ENCODE results near the gene FAM171A1. TPM values are rescaled to one million over a fixed set of nuclear protein-coding genes. Genes with fewer than 3 reads are reported as not detected.
"Not testable (repeated sequence)": the region's sequence is repeated elsewhere in the genome, so short reads cannot be mapped to it uniquely, and the experiment has no call there.

Gene FAM171A1
- polyA plus RNA-seq, 1 of the 3 experiments (the other 2 are of a cell fraction) = 26.3 TPM

DNA sequence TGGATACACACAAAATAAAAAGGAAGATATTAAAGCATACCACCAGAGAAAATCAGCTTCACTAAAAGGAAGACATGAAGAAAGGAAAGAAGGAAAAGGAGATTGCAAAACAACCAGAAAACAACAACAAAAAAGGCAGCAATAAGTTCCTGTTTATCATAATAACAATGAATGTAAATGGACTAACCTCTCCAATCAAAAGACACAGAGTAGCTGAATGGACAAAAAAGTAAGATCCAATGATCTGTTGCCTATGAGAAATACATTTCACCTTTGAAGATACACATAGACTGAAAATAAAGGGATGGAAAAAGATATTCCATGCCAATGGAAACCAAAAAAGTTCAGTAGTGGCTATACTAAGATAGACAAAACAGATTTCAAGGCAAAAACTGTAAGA is 30.3 kb upstream of the FAM171A1 start (continued):
- TF ChIP-seq FOSL2 (IDR thresholded peaks at IDR 0.05; ENCODE audit: borderline replicate concordance, low read depth) = no peak
- no peak for TF ChIP-seq FOXM1 (IDR thresholded peaks at IDR 0.05; ENCODE audit: low read depth)

DNA sequence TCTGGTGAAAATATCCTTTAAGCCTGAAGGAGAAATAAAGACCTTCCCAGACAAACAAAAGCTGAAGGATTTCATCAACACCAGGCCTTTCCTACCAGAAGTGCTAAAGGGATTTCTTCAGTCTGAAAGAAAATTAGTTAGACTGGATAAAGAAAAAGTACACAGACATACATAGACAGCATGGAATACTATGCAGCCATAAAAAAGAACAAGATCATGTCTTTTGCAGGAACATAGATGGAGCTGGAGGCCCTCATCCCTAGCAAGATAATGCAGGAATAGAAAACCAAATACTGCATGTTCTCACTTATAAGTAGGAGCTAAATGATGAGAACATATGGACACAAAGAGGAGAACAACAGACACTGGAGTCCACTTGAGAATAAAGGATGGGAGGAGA is 29.4 kb upstream of the FAM171A1 start:
- H3K27ac ChIP-seq (ENCODE audit: low read depth in 2 of 2, low read length in 1 of 2); H3K4me1 ChIP-seq (ENCODE audit: control insufficient read depth in 1 of 2, insufficient read depth in 2 of 2, low read depth in 1 of 2, low read length in 1 of 2); H3F3A ChIP-seq (replicated peaks; ENCODE audit: insufficient read depth); H3K27me3 ChIP-seq (ENCODE audit: insufficient read depth); H3K9me3 ChIP-seq; DNase-seq; H3K4me3 ChIP-seq (ENCODE audit: low read depth in 2 of 2, low read length in 1 of 2); POLR2A ChIA-PET; H3K79me2 ChIP-seq (ENCODE audit: insufficient read depth); H3K36me3 ChIP-seq (replicated peaks in 1 of 2; ENCODE audit: control insufficient read depth in 1 of 2, insufficient read depth in 2 of 2, low read length in 1 of 2); H4K20me1 ChIP-seq (ENCODE audit: insufficient read depth); H3K9ac ChIP-seq; H3K4me2 ChIP-seq; H3K9me2 ChIP-seq; H2AFZ ChIP-seq (ENCODE audit: low read depth): not testable (repeated sequence)
- CTCF ChIA-PET = interaction anchor here (1.2 to 1.3 kb wide), 2 partner anchors 19 to 27 kb away, joined by 3 to 4 read pairs; no protein-coding TSS in a partner anchor

DNA sequence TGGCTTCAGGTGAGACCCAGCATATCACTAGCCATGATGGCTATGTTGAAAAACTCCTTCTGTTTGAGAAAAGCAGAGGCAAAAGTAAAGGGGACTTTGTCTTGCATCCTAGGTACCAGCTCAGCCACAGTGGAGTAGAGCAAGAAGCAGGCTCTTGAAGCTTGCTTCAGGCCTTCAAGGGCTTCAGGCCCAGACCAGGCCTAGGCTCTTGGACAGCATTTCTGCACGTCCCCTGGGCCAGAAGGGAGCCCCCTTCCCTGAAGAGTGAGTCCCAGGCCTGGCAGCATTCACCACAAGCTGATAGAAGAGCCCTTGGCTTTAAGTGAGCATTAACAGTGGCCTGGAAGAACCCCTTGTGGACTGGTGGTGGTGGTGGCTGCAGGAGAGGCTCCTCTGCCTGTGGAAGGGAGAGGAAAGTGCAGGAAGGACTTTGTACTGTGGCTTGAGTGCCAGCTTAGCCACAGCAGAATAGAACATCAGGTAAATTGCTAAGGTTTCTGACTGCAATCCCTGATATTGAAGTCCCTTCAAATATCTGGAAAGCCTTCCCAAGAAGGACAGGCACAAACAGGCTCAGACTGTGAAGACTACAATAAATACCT is 28.1 kb upstream of the FAM171A1 start:
- no peaks in the 10 kb centered on the region for H3K79me2 ChIP-seq (ENCODE audit: insufficient read depth)
- no peaks in the 10 kb centered on the region for H3K36me3 ChIP-seq (replicated peaks in 1 of 2; ENCODE audit: control insufficient read depth in 1 of 2, insufficient read depth in 2 of 2, low read length in 1 of 2)
- POLR2A ChIA-PET = no interaction called here
- no peaks in the 10 kb centered on the region for H3F3A ChIP-seq (replicated peaks; ENCODE audit: insufficient read depth)
- no peaks in the 10 kb centered on the region for H3K9me2 ChIP-seq
- no peak overlapping the region for H3K4me3 ChIP-seq (ENCODE audit: low read depth in 2 of 2, low read length in 1 of 2)
- H3K9me3 ChIP-seq = no peaks in the 10 kb centered on the region
- no peak overlapping the region for H3K27ac ChIP-seq (ENCODE audit: low read depth in 2 of 2, low read length in 1 of 2)
- no peaks in the 10 kb centered on the region for H4K20me1 ChIP-seq (ENCODE audit: insufficient read depth)
- CTCF ChIA-PET = no interaction called here
- H2AFZ ChIP-seq (ENCODE audit: low read depth) = no peak overlapping the region
- no peaks in the 10 kb centered on the region for H3K4me1 ChIP-seq (ENCODE audit: control insufficient read depth in 1 of 2, insufficient read depth in 2 of 2, low read depth in 1 of 2, low read length in 1 of 2)
- no peak overlapping the region for H3K9ac ChIP-seq
- DNase-seq = no peak
- TF ChIP-seq TEAD4 (IDR thresholded peaks at IDR 0.05; ENCODE audit: borderline replicate concordance, insufficient read depth) = no peak
- no peak for TF ChIP-seq EP300 (IDR thresholded peaks at IDR 0.05; ENCODE audit: borderline replicate concordance in 1 of 2, low read depth in 1 of 2, low read length in 1 of 2)
- no peak for TF ChIP-seq SMC3 (IDR thresholded peaks at IDR 0.05; ENCODE audit: low read depth, low read length)
- no peak for TF ChIP-seq FOXJ3 (CRISPR knock-in tag; IDR thresholded peaks at IDR 0.05)
- TF ChIP-seq, protein P1, sequence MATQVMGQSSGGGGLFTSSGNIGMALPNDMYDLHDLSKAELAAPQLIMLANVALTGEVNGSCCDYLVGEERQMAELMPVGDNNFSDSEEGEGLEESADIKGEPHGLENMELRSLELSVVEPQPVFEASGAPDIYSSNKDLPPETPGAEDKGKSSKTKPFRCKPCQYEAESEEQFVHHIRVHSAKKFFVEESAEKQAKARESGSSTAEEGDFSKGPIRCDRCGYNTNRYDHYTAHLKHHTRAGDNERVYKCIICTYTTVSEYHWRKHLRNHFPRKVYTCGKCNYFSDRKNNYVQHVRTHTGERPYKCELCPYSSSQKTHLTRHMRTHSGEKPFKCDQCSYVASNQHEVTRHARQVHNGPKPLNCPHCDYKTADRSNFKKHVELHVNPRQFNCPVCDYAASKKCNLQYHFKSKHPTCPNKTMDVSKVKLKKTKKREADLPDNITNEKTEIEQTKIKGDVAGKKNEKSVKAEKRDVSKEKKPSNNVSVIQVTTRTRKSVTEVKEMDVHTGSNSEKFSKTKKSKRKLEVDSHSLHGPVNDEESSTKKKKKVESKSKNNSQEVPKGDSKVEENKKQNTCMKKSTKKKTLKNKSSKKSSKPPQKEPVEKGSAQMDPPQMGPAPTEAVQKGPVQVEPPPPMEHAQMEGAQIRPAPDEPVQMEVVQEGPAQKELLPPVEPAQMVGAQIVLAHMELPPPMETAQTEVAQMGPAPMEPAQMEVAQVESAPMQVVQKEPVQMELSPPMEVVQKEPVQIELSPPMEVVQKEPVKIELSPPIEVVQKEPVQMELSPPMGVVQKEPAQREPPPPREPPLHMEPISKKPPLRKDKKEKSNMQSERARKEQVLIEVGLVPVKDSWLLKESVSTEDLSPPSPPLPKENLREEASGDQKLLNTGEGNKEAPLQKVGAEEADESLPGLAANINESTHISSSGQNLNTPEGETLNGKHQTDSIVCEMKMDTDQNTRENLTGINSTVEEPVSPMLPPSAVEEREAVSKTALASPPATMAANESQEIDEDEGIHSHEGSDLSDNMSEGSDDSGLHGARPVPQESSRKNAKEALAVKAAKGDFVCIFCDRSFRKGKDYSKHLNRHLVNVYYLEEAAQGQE (IDR thresholded peaks at IDR 0.05; ENCODE audit: low read depth, low read length) = no peak
- no peak for TF ChIP-seq GATA2 (CRISPR knock-in tag; IDR thresholded peaks at IDR 0.05)
- TF ChIP-seq, protein P2, sequence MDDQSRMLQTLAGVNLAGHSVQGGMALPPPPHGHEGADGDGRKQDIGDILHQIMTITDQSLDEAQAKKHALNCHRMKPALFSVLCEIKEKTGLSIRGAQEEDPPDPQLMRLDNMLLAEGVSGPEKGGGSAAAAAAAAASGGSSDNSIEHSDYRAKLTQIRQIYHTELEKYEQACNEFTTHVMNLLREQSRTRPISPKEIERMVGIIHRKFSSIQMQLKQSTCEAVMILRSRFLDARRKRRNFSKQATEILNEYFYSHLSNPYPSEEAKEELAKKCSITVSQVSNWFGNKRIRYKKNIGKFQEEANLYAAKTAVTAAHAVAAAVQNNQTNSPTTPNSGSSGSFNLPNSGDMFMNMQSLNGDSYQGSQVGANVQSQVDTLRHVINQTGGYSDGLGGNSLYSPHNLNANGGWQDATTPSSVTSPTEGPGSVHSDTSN (IDR thresholded peaks at IDR 0.05) = no peak
- no peak overlapping the region for H3K4me2 ChIP-seq
- H3K27me3 ChIP-seq (ENCODE audit: insufficient read depth) = no peaks in the 10 kb centered on the region
- WGBS (ENCODE audit: low lambda C conversion rate) = 0% methylated on average over 1 of the region's 1 CpG
